HepG2 (cell line): ENCODE data around the gene ZKSCAN1. TPM values are rescaled to one million over a fixed set of nuclear protein-coding genes. Genes with fewer than 3 reads are reported as not detected.
A peak's percentile ranks its signal among the peaks of the same experiment; 100 is the strongest.

Experiments used
- ARID3A ChIP-seq: IDR thresholded peaks from 2 replicates; pipeline ENCODE4 v1.6.1; 2012; ENCODE audit warnings: low read depth, low read length, improper control_type of control experiment
- ATF4 ChIP-seq, 2 experiments: fragments of 450-650 bp in 1 of 2; sonication (generic) in 1 of 2; formaldehyde crosslinking; IDR thresholded peaks; 2 replicates each; pipeline versions ENCODE4 v1.5.0 to v1.8.0; 2020 to 2022; ENCODE audit warnings: mild to moderate bottlenecking in 1 of 2, missing genetic modification reagents in 1 of 2
- CEBPB ChIP-seq: IDR thresholded peaks from 2 replicates; pipeline ENCODE4 v1.6.1; 2011; ENCODE audit warnings: low read depth, low read length, improper control_type of control experiment, borderline replicate concordance
- FOXP1 ChIP-seq, 2 experiments: fragments of 450-650 bp in 1 of 2; IDR thresholded peaks; 2 replicates each; pipeline ENCODE4 v1.6.1; 2017 to 2018; ENCODE audit warnings: antibody characterized with exemption in 1 of 2
- MLXIP ChIP-seq: sonication (generic); formaldehyde crosslinking; IDR thresholded peaks from 2 replicates; pipeline ENCODE4 v1.9.0; 2021; ENCODE audit warnings: missing genetic modification reagents, borderline replicate concordance
- RELA ChIP-seq: sonication (generic); formaldehyde crosslinking; IDR thresholded peaks from 2 replicates; pipeline ENCODE4 v1.4.0; 2020; ENCODE audit warnings: missing genetic modification reagents
- RFXAP ChIP-seq: sonication (generic); formaldehyde crosslinking; IDR thresholded peaks from 2 replicates; pipeline ENCODE4 v1.4.0; 2020; ENCODE audit warnings: missing genetic modification reagents, borderline replicate concordance
- SNAI1 ChIP-seq: sonication (generic); formaldehyde crosslinking; IDR thresholded peaks from 2 replicates; pipeline ENCODE4 v1.5.0; 2020; ENCODE audit warnings: mild to moderate bottlenecking, missing genetic modification reagents, borderline replicate concordance
- SOX6 ChIP-seq, 2 experiments: fragments of 450-650 bp in 1 of 2; sonication (generic) in 1 of 2; formaldehyde crosslinking in 1 of 2; IDR thresholded peaks; 2 replicates each; pipeline versions ENCODE4 v1.4.0 to v1.6.1; 2017 to 2020; ENCODE audit warnings: antibody characterized with exemption in 1 of 2, mild to moderate bottlenecking in 1 of 2, missing genetic modification reagents in 1 of 2
- SP1 ChIP-seq, 2 experiments: fragments of 450-650 bp in 1 of 2; sonication (generic) in 1 of 2; formaldehyde crosslinking in 1 of 2; IDR thresholded peaks; 2 replicates each; pipeline versions ENCODE4 v1.4.0 to v1.6.1; 2016 to 2020; ENCODE audit warnings: missing genetic modification reagents in 1 of 2
- ZNF280B ChIP-seq: sonication (generic); formaldehyde crosslinking; IDR thresholded peaks from 2 replicates; pipeline ENCODE4 v1.5.0; 2020; ENCODE audit warnings: missing genetic modification reagents, mild to moderate bottlenecking, borderline replicate concordance
- ZNF329 ChIP-seq: sonication (generic); formaldehyde crosslinking; IDR thresholded peaks from 2 replicates; pipeline ENCODE4 v1.9.0; 2021; ENCODE audit warnings: low read depth, mild to moderate bottlenecking, missing genetic modification reagents
- ZNF770 ChIP-seq: sonication (generic); formaldehyde crosslinking; IDR thresholded peaks from 2 replicates; pipeline ENCODE4 v1.5.0; 2020; ENCODE audit warnings: mild to moderate bottlenecking, missing genetic modification reagents
- ZUFSP ChIP-seq: sonication (generic); formaldehyde crosslinking; IDR thresholded peaks from 2 replicates; pipeline ENCODE4 v1.9.0; 2021; ENCODE audit warnings: missing genetic modification reagents, mild to moderate bottlenecking, borderline replicate concordance
- polyA plus RNA-seq, 8 experiments: library from polyadenylated mRNA; depleted of rRNA in 3 of 8; stranded (reverse) in 7 of 8; unstranded in 1 of 8; fragments of >200 nt; fragmentation: Illumina TruSeq in 4 of 8; extraction: Trizol in 4 of 8; gene quantifications; 2 replicates each; pipeline versions ENCODE4 v1.2.1 to v1.2.3, GENCODE V29; 2011 to 2016; ENCODE audit warnings: low read depth in 4 of 8, missing spikeins in 1 of 8, mixed read lengths in 1 of 8; ENCODE audit not compliant: insufficient read depth in 1 of 8
- total RNA-seq, 5 experiments: library from RNA; depleted of rRNA; stranded (reverse); fragments of >200 nt; fragmentation: Illumina TruSeq; extraction: Trizol; gene quantifications; 2 replicates each; pipeline ENCODE4 v1.2.3, GENCODE V29; 2016; ENCODE audit warnings: low read depth in 1 of 5

The ZKSCAN1 gene
- total and polyA plus RNA-seq, 2 of the 13 experiments (the other 11 are each of a cell fraction or from before 2014, with no cell fraction given), result 46.4 to 60.6 TPM

GRCh38 chr7:100081535-100082102 is 66.2 kb downstream of the ZKSCAN1 start, which contains the start of gene ZNF3 (continued):
- TF ChIP-seq ZNF770 (CRISPR knock-in tag), result peak; percentile 81
- TF ChIP-seq SNAI1, result no peak; the same call in 1 of the 2 replicates
- TF ChIP-seq RFXAP (CRISPR knock-in tag), result peak; percentile 84
- TF ChIP-seq CEBPB, result no peak
- no peak for TF ChIP-seq ARID3A
- peak; percentile 64; the same call in 1 of the 2 replicates for TF ChIP-seq ZNF280B (CRISPR knock-in tag)
- 0 out of 2 replicates have a peak, but pooled peaks have one; percentile 83 for TF ChIP-seq RELA (CRISPR knock-in tag)
- no peak for TF ChIP-seq ZUFSP (CRISPR knock-in tag)
- no peak for TF ChIP-seq MLXIP
- 0 out of 2 replicates have a peak, but pooled peaks have one; percentile 85 for TF ChIP-seq ZNF329 (CRISPR knock-in tag)
- TF ChIP-seq SP1 (IDR thresholded peaks at IDR 0.05), result no peak
- TF ChIP-seq SP1 (CRISPR knock-in tag; IDR thresholded peaks at IDR 0.05), result peak; percentile 92
- peak in 1 of 2 experiments; percentile 66; a peak in 1 of 4 replicates for TF ChIP-seq ATF4 (CRISPR knock-in tag; IDR thresholded peaks at IDR 0.05)
- TF ChIP-seq SOX6 (IDR thresholded peaks at IDR 0.05), result no peak
- TF ChIP-seq SOX6 (CRISPR knock-in tag; IDR thresholded peaks at IDR 0.05), result peak; percentile 95
- TF ChIP-seq FOXP1 (IDR thresholded peaks at IDR 0.05), result no peak
- 0 out of 2 replicates have a peak, but pooled peaks have one; percentile 7 for TF ChIP-seq FOXP1 (CRISPR knock-in tag; IDR thresholded peaks at IDR 0.05)
